ENCODE results near the gene BCAS3. TPM values are rescaled to one million over a fixed set of nuclear protein-coding genes. Genes with fewer than 3 reads are reported as not detected.

The BCAS3 gene
- total RNA-seq, 1 experiment from 2014 or later = 26.3 TPM

GRCh38 chr17:60713608-60714007, 36.0 kb downstream of the BCAS3 start:
- Histone ChIP-seq H3K4me1 (ENCODE audit: control insufficient read depth in 1 of 2, insufficient read depth in 2 of 2, low read length in 2 of 2) (no peaks in the 10 kb centered on the region), H3K27ac (ENCODE audit: low read depth, low read length) (no peak overlapping the region), H3K9me2 (ENCODE audit: insufficient read depth) (no peaks in the 10 kb centered on the region), H3K36me3 (ENCODE audit: control insufficient read depth in 1 of 2, insufficient read depth in 2 of 2, low read length in 2 of 2) (no peaks in the 10 kb centered on the region), H3K9me3 (ENCODE audit: control insufficient read depth in 1 of 2, insufficient read depth in 1 of 2, low read depth in 1 of 2, low read length in 2 of 2) (no peaks in the 10 kb centered on the region), H2AFZ (ENCODE audit: low read depth, low read length, poor library complexity, severe bottlenecking) (no peak overlapping the region), H3K9ac (ENCODE audit: low read length) (no peak overlapping the region), H3K27me3 (ENCODE audit: insufficient read depth, low read length) (no peaks in the 10 kb centered on the region), H3K4me2 (ENCODE audit: low read length) (no peak overlapping the region), H3K79me2 (ENCODE audit: insufficient read depth, low read length) (no peaks in the 10 kb centered on the region), H3K4me3 (replicated peaks in 1 of 2; ENCODE audit: low read depth in 1 of 2, low read length in 2 of 2) (no peak overlapping the region), H4K20me1 (ENCODE audit: insufficient read depth) (no peaks in the 10 kb centered on the region)
- RAD21 ChIA-PET (ENCODE audit: low non-redundant PET in 1 of 2, low total read pairs in 2 of 2, uncharacterized antibody in 2 of 2, unreplicated experiment in 2 of 2) = no interaction called here
- intact Hi-C loops (cut with micrococcal nuclease) = no loop called here
- TF ChIP-seq YY1 (IDR thresholded peaks at IDR 0.05; ENCODE audit: extremely low read depth, insufficient replicate concordance, low read depth, low read length) (no peak), EGR1 (IDR thresholded peaks at IDR 0.05; ENCODE audit: low read depth) (no peak), CEBPB (IDR thresholded peaks at IDR 0.05; ENCODE audit: low read depth) (no peak), SIN3A (IDR thresholded peaks at IDR 0.05; ENCODE audit: low read depth) (no peak), REST (IDR thresholded peaks at IDR 0.05; ENCODE audit: low read depth) (no peak), ZFX (IDR thresholded peaks at IDR 0.05) (no peak), EZH2 (IDR thresholded peaks at IDR 0.05) (no peak), SRF (IDR thresholded peaks at IDR 0.05; ENCODE audit: low read depth) (no peak), EZH2phosphoT487 (IDR thresholded peaks at IDR 0.05; ENCODE audit: borderline replicate concordance) (no peak), RAD21 (IDR thresholded peaks at IDR 0.05; ENCODE audit: low read depth) (no peak), POLR2A (IDR thresholded peaks at IDR 0.05; ENCODE audit: borderline replicate concordance, extremely low read depth, insufficient read depth, insufficient read length) (no peak), JUND (IDR thresholded peaks at IDR 0.05) (no peak)
- TF ChIP-seq, protein P1, sequence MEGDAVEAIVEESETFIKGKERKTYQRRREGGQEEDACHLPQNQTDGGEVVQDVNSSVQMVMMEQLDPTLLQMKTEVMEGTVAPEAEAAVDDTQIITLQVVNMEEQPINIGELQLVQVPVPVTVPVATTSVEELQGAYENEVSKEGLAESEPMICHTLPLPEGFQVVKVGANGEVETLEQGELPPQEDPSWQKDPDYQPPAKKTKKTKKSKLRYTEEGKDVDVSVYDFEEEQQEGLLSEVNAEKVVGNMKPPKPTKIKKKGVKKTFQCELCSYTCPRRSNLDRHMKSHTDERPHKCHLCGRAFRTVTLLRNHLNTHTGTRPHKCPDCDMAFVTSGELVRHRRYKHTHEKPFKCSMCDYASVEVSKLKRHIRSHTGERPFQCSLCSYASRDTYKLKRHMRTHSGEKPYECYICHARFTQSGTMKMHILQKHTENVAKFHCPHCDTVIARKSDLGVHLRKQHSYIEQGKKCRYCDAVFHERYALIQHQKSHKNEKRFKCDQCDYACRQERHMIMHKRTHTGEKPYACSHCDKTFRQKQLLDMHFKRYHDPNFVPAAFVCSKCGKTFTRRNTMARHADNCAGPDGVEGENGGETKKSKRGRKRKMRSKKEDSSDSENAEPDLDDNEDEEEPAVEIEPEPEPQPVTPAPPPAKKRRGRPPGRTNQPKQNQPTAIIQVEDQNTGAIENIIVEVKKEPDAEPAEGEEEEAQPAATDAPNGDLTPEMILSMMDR (IDR thresholded peaks at IDR 0.05 in 2 of 3, conservative IDR thresholded peaks at IDR 0.05 in 1 of 3; ENCODE audit: borderline replicate concordance in 1 of 3, insufficient read depth in 1 of 3, low read depth in 2 of 3, low read length in 2 of 3) = no peak
- TF ChIP-seq, protein P2, sequence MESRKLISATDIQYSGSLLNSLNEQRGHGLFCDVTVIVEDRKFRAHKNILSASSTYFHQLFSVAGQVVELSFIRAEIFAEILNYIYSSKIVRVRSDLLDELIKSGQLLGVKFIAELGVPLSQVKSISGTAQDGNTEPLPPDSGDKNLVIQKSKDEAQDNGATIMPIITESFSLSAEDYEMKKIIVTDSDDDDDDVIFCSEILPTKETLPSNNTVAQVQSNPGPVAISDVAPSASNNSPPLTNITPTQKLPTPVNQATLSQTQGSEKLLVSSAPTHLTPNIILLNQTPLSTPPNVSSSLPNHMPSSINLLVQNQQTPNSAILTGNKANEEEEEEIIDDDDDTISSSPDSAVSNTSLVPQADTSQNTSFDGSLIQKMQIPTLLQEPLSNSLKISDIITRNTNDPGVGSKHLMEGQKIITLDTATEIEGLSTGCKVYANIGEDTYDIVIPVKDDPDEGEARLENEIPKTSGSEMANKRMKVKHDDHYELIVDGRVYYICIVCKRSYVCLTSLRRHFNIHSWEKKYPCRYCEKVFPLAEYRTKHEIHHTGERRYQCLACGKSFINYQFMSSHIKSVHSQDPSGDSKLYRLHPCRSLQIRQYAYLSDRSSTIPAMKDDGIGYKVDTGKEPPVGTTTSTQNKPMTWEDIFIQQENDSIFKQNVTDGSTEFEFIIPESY (IDR thresholded peaks at IDR 0.05; ENCODE audit: extremely low read depth, insufficient replicate concordance, low read length) = no peak
- ATAC-seq (no peak), DNase-seq (ENCODE audit: low read depth, low spot score) (no peak)
- CTCF ChIA-PET = no interaction called here
- no TSS peak for BruUV-seq (replicated peaks)
- POLR2A ChIA-PET = no interaction called here

All from HCT116 (cell line).